NCI-H2196 (cell line): ENCODE results near the gene GPR52.
"Not testable (repeated sequence)": the region's sequence is repeated elsewhere in the genome, so short reads cannot be mapped to it uniquely, and the experiment has no call there.

Experiments
- DNase-seq: peaks from one replicate; lab custom pipeline; 2025; ENCODE audit not compliant: unreplicated experiment; lab: John Stamatoyannopoulos, UW

GPR52 gene, protein sequence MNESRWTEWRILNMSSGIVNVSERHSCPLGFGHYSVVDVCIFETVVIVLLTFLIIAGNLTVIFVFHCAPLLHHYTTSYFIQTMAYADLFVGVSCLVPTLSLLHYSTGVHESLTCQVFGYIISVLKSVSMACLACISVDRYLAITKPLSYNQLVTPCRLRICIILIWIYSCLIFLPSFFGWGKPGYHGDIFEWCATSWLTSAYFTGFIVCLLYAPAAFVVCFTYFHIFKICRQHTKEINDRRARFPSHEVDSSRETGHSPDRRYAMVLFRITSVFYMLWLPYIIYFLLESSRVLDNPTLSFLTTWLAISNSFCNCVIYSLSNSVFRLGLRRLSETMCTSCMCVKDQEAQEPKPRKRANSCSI

DNA sequence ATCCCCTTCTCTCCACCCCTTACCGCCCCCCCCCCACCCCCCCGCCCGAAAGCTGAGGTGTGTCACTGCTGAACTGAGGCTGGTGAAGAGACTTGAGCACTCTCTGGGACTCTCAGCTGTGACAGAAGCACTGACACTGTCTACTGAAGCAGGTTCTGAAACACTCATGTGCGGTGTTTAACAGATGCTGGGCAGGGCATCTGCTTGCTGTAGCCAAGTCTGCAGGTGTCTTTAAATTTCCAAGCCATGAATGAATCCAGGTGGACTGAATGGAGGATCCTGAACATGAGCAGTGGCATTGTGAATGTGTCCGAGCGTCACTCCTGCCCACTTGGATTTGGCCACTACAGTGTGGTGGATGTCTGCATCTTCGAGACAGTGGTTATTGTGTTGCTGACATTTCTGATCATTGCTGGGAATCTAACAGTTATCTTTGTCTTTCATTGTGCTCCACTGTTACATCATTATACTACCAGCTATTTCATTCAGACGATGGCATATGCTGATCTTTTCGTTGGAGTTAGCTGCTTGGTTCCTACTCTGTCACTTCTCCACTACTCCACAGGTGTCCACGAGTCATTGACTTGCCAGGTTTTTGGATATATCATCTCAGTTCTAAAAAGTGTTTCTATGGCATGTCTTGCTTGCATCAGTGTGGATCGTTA lies at the start of gene GPR52:
Gene GPR52 (plus strand): TSS at position 99 of the 665 bp plus-strand sequence. CDS start 148 bp downstream, at position 247.
- no peak for DNase-seq

DNA sequence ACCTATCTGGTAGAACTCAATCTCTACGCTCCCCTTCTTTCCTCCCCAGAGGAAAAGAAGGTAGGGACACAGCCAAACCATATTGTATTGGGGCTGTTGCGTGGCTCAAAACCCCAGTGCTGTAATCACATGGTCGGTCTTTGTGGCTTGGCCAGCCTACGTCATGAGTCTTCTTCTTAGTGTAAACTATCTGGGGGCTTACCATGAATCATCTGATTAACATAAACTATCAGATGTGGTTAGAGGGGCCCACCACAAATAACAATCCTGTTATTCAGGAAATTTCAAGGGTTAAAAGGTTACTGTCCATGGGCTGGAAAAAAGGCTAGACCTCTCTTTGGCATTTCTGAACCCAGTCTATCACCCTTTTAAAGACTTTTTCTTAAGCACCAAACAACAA lies 49.5 kb upstream of the GPR52 start:
- DNase-seq = no peak

DNA sequence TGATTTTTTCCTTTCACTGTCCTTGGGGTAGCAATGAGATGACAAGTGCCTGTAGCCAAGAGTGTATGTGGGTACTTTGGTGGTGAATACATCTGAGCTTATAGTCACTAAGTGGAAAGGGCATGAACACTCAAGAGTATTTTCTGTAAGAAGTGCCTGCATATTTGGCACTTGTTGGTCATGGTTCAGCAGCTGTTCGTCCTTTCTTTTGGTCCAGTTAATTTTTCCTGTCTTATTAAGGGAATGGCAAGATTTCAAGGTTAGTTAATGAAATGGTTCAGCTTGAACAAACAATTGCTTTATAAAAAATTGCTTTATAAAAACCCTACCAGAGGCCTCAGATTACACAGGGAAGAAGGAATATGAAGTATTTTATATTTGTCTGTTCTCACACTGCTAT lies 48.6 kb upstream of the GPR52 start:
- DNase-seq = no peak

DNA sequence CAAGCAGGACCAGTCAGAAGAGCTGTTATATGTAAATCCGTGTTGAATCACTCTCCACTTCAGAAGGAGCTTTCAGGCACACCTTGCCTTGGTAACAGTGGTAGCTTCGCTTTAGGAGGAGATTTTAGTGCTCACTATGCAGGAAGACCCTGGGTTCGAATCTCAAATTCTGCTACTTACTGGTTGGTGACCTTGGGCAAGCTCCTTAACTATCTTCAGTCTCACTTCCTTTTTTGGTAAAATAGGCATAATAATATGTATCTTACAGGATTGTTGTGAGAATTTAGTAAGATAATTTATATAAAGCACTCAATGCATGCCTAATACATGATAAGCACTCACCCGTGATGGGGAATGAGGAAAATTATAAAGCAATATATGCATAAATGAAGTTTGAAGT lies 46.7 kb upstream of the GPR52 start:
- DNase-seq = no peak

DNA sequence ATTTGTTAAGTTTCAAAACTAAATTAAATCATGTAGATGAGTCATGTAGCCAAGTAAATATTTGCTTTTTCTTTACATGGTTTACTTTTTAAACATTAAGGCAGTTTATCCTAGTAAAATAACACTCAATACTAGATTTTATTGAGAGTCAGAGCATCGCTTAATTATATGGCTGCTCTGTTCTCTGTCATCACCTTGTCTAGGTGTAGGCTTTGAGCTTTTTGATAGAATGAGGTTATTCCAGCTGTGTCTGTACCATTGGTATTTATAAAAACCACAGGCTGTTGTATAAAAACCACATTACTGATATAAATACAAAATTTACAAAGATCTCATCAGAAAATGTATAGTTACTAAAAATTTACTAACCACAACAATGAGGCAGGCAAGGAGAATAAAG lies 42.5 kb upstream of the GPR52 start:
- no peak for DNase-seq

DNA sequence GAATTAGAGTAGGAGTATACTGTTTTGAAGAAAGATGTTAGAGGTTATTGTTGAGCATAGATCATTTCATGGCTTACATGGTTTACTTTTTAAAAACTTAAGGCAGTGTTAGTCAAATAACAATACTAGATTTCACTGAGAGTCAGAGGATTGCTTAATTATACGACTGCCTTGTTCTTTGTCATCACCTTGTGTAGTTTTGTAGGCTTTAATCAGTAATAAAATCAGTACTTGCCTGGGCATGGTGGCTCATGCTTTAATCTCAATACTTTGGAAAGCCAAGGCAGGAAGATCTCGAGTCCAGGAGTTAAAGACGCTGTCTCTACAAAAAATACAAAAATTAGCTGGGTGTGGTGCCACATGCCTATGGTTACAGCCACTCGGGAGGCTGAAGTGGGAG lies 41.3 kb upstream of the GPR52 start:
- DNase-seq = no peak

DNA sequence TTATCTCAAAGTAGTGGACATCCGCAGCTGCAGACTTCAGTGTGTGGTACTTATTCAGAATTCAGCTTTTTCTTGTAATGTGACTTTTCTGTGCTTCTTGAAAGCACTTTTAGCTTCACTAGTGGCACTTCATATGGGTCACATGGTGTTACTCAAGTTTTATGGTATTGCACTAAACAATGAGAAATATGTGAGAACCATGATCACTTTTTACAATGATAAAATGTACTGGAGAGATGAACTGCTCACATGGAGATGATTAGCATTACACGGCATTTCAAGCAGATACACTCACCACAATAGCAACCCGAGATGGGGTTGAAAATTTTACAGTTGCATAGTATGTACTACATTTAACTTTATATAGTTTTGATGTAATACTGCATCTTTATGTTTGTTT lies 40.1 kb upstream of the GPR52 start:
- DNase-seq = no peak

DNA sequence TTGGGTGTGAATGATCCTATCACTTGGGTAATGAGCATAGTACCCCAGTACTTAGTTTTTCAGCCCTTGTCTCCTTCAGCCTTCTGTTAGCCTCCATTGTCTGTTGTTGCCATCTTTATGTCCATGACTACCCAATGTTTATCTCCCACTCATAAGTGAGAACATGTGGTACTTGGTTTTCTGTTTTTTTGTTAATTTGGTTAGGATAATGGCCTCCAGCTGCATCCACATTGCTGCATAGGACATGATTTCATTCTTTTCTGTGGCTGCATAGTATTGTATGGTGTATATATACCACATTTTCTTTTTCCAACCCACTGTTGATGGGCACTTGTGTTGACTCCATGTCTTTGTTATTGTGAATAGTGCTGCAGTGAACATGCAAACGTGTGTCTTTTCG lies 39.6 kb upstream of the GPR52 start:
- DNase-seq = no peak

DNA sequence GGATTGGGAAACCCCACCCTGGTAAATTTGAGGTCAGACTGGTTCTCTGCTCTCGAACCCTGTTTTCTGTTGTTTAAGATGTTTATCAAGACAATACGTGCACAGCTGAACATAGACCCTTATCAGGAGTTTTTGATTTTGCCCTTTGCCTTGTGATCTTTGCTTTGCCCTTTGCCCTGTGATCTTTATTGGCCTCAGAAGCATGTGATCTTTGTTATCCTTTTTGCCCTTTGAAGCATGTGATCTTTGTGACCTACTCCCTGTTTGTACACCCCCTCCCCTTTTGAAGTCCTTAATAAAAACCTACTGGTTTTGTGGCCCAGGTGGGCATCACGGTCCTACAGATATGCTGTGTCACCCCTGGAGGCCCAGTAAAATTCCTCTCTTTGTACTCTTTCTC lies 38.0 kb upstream of the GPR52 start:
- not testable (repeated sequence) for DNase-seq

DNA sequence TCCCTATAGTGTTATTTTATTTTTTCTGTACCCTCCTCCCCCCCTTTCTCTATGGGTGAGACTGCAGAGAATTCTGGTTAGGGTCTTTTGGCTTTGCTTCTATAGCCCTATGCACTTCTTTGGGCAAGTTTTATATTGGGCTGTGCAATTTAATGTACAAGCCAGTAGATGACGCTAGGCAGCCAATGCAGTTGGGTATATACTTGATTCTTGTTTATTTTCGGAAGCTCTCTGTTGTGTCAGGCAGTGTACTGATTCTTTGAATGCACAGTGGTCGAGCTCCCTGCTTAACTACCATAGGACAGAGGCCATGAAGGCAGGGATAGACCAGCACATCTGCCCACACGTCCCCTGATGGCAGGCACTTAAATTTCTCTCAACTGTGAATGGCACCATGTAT lies 34.1 kb upstream of the GPR52 start:
- no peak for DNase-seq

DNA sequence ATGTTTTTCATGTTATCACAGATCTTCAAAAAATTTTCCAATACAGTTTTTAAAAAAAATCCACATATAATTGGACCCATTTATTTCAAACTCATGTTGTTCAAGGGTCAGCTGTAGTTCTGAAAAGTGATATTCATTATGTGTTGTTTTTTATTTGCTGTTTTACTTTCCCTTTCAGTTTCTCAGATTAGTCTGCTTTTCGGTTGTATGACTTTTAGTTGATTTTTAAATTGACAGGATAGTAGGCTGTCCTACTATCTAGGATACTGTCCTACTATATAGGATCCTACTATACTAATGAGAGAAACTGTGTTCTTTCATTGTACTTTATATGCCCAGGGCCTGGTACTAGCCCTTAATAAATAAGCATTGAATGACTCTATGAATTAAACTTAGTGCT lies 33.6 kb upstream of the GPR52 start:
- DNase-seq = no peak

DNA sequence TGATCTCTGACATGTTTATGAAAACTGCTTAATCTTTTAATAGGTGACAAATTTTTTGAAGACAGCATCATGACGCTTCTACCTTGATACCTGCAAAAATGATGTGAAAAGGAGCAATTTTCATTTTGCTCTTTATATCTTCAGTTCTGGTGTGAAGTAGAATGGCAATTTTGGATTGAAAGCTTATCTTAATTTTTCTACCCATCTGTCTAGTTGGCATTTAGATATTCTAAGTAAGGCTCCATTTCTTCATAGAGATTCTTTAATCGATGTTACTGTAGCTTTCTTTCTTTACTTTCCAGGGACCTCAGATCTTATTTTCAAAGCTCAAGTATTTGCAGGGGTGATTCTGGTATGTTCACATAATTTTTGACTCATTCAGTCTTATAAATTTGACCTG lies 32.3 kb upstream of the GPR52 start:
- DNase-seq = no peak

DNA sequence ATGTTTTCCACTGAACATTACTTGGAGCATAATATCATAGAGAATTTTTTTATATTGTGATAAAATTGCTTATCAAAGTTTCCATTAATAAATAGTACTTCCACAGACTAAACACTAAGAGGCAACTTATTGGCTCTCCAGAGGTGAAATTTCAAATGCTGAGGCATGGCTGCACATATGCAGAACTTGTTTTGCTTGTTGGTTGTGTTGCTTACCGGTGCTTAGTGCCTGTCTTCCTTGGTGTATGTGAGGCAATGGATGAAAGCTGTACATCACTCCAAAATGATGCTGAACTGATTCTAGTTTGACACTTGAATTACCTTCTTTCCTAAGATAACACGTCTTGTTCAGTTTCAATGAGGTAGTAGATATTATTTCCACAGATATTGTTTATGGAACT lies 29.8 kb upstream of the GPR52 start:
- DNase-seq = no peak

DNA sequence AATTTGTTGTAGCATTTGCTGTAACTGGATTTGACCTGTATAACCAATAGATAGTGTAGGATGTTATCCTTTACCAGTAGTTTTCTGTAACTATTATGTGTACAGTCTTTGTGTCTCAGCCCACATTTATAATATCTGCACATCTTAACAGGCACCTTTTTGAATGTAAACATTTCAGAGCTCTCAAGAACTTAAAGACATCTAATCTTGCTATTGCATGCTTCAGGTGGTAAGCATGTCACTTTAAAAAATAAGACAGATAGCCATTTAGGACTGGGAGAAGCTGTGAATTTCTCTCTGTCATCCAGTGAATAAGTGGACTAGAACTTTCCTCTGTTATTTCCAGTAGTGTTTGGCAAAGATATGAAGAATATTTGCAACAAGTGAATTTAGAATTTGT lies 22.6 kb upstream of the GPR52 start:
- no peak for DNase-seq

DNA sequence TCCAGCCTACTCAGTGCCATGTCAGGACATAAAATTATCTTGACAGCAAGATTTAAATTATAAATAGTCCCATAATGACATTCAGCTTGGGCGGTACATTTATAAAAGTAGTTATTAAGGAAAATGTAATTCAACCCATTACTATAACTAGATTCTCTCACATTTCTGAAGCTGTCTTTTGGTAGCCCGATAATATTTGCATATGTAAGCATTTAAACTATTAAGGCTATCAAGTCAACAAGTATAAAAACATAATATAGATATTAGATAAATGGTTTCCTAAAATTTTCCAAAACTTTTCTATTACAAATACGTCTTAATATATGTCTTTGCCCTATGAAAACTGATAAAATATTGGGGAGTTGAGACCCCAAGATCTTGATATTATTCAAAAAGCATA lies 21.6 kb upstream of the GPR52 start:
- no peak for DNase-seq

DNA sequence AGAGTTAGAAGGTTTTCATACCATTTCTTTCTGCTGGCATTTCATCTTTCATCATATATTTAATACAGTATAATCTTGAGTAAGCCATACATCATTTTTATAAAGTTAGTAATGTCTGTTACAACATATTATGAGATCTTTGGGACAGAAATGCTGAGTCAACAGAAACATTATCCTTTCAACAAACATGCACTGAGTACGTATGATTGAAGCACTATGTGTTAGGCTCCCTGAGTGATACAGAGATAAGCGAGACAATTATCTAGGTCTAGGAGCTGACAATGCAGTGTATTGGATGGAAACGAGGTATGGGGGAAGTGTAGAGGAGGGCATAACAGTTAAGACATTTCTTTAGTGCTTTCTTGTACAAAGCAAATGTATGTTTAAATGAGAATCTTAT lies 19.7 kb upstream of the GPR52 start:
- DNase-seq = no peak

DNA sequence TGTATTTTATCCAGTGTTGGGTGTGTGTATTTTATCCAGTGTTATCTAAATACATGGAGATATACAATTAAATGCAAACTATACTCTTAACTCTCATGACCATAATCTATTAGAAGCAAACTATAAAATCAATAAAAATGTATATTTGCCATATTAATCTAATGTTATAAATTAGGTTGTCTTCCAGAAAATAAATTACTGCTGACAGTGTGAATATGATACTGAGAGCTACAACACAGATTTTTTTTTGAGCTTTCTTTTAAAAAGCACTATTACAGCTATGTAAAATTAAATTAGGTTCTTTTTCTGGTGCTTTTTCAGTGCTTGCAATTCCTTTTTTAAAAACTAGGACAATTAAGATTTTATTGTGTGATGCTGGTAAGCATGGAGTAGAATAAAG lies 19.0 kb upstream of the GPR52 start:
- DNase-seq = no peak

DNA sequence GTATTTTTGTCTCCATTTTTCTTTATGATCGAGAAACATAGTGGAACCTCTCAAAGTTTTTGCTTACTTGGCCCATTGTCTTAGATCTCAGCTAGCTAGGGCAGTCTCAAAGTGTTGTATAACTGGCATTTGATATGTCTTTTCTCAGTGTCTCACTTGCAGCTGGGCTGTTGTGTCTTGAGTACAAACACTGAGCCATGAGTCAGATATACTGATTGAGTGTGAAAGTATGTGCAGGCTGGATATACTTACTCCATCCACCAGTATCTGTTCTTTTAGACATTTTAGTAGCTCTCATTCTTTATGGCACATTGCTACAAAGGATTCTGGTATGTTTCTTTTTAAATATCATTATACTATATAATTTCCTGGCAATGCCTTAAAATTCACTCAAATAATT lies 14.3 kb upstream of the GPR52 start:
- no peak for DNase-seq

DNA sequence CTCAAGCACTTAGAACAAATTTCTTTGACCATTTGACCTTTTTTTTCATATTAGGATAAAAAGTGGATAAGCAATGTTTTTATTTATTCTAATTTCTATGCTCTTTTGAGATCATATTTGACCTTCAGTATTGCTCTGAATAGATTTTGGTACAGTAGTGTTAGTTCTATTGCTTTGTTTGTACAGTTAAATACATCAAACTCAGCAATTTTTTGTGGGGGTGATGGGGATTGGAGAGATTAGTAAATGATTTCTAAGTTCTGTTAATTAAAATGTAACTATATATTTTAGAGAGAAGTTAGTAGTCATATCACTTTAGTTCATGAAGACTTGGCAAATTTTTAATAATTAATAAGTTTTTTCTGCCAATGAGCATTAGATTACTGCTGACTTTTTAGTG lies 2.4 kb upstream of the GPR52 start:
- DNase-seq = no peak

DNA sequence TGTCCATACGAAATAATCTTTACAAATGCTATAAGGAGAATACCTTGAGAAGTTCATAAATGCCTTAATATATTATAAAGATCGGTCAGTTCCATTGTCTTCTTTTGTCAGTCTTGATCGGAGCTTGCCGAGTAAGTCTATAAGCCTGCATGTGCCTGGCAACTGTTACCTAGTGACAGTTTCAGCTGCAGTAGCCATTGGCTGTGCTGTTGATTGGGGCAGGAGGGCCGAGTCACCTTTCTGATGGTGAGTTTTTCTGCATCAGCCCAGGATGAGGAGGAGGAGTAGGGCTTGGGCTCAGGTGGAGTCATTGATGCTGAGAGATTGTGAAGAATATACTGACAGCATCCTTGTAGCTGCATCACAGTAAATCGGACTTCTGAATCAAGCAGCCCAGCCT lies 1.9 kb upstream of the GPR52 start:
- DNase-seq = no peak

DNA sequence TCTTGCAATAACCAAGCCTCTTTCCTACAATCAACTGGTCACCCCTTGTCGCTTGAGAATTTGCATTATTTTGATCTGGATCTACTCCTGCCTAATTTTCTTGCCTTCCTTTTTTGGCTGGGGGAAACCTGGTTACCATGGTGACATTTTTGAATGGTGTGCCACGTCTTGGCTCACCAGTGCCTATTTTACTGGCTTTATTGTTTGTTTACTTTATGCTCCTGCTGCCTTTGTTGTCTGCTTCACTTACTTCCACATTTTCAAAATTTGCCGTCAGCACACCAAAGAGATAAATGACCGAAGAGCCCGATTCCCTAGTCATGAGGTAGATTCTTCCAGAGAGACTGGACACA lies 743 bp downstream of the GPR52 start:
- no peak for DNase-seq

DNA sequence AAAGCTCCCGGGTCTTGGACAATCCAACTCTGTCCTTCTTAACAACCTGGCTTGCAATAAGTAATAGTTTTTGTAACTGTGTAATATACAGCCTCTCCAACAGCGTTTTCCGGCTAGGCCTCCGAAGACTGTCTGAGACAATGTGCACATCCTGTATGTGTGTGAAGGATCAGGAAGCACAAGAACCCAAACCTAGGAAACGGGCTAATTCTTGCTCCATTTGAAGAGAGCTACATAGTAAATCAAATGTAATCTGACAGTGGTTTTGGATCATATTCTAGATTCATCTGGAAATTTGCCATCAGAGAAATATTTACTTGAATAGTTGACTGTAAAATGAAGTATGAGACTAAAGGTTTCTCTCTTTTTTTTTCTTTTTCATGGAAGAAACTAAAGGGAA lies 1.2 kb downstream of the GPR52 start:
- no peak for DNase-seq

DNA sequence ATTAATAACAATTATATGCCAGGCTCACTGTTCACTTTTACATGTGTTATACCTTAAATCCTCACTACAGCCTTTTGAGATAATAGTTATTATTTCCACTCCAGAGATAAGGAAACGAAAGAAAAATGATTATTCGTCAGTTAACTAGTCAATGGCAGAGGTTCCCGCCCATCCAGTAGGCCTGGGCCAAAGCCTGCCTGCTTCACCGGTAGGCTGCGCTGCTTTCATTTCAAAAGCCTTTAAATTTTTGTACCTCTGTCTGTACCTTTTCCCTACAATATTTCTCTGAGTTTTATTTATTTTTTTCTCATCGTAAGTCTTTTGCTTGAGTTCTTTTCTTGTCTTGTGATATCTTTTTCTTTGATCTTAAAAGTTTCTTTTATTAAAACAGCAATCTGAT lies 3.6 kb downstream of the GPR52 start:
- DNase-seq = no peak
